GM12878 (cell line): ENCODE measurements around the gene RAET1E. TPM values are rescaled to one million over a fixed set of nuclear protein-coding genes. Genes with fewer than 3 reads are reported as not detected.

Source experiments
- ATAC-seq: fragments of 200-7000 bp; cut with Tn5 transposase; 3 replicates; pipeline ENCODE4 v1.9.1; 2020; ENCODE audit warnings: mild to moderate bottlenecking, moderate library complexity
- BruUV-seq: library from RNA; stranded (reverse); fragments of 400-500 nt; replicated peaks from 2 replicates; lab custom pipeline; 2021; lab: Mats Ljungman, UMichigan
- CTCF ChIA-PET: fragments of 300-600 bp; sonication (Branson Sonifier 250); formaldehyde crosslinking; extraction: SDS; loops from one replicate; lab custom pipeline; 2021; ENCODE audit warnings: inconsistent platforms; lab: Yijun Ruan, JAX
- POLR2A ChIA-PET: fragments of 350-600 bp; formaldehyde crosslinking; extraction: SDS; loops from one replicate; lab custom pipeline; 2021; ENCODE audit warnings: inconsistent platforms; lab: Charles Lee
- RAD21 ChIA-PET: fragments of 300-600 bp; sonication (Branson Sonifier 250); formaldehyde crosslinking; loops from one replicate; lab custom pipeline; 2023; ENCODE audit warnings: antibody characterized with exemption; ENCODE audit not compliant: unreplicated experiment; lab: Charles Lee
- SMC1A ChIA-PET: fragments of 300-600 bp; sonication (Branson Sonifier 250); formaldehyde crosslinking; loops from one replicate; lab custom pipeline; 2023; ENCODE audit not compliant: unreplicated experiment, uncharacterized antibody; lab: Charles Lee
- DNase-seq: peaks from one replicate; pipeline ENCODE4 v3.0.0-alpha.2; 2011; ENCODE audit warnings: low read depth, low spot score
- FAIRE-seq: peaks from 3 replicates; lab custom pipeline; 2011; peaks lifted over from hg19 to GRCh38; lab: Jason Lieb, UNC
- H2AFZ ChIP-seq: 2 replicates; pipeline ENCODE4 v1.6.0; 2011; ENCODE audit warnings: low read depth, low read length, control low read depth; ENCODE audit not compliant: control insufficient read depth
- H3K27ac ChIP-seq: 2 replicates; pipeline ENCODE4 v1.5.1; 2011; ENCODE audit warnings: control low read depth; ENCODE audit not compliant: control insufficient read depth, insufficient read depth
- H3K27me3 ChIP-seq, 2 experiments: replicated peaks in 1 of 2; 2 replicates each; pipeline versions ENCODE4 v1.6.0 to v1.6.1; 2011; ENCODE audit warnings: low read length in 1 of 2; ENCODE audit not compliant: control insufficient read depth in 2 of 2, insufficient read depth in 2 of 2
- H3K36me3 ChIP-seq, 2 experiments: 2 replicates each; pipeline ENCODE4 v1.5.1; 2011; ENCODE audit warnings: low read length in 1 of 2; ENCODE audit not compliant: control insufficient read depth in 2 of 2, insufficient read depth in 2 of 2
- H3K4me1 ChIP-seq: 2 replicates; pipeline ENCODE4 v1.6.1; 2011; ENCODE audit warnings: mild to moderate bottlenecking, low read length, moderate library complexity, mixed read lengths; ENCODE audit not compliant: control insufficient read depth, insufficient read depth
- H3K4me2 ChIP-seq: 2 replicates; pipeline ENCODE4 v1.6.0; 2011; ENCODE audit warnings: control low read depth; ENCODE audit not compliant: control insufficient read depth, insufficient read depth
- H3K4me3 ChIP-seq: fragments of 200-600 bp; sonication (generic); 2 replicates; pipeline ENCODE4 v1.5.1; 2016
- H3K79me2 ChIP-seq: 2 replicates; pipeline ENCODE4 v1.6.0; 2011; ENCODE audit warnings: low read length; ENCODE audit not compliant: control insufficient read depth, insufficient read depth
- H3K9ac ChIP-seq: 2 replicates; pipeline ENCODE4 v1.8.0; 2011; ENCODE audit warnings: low read length, control low read depth, mixed read lengths; ENCODE audit not compliant: control insufficient read depth, insufficient read depth
- H3K9me3 ChIP-seq: replicated peaks from 3 replicates; pipeline ENCODE4 v1.5.1; 2011; ENCODE audit warnings: mild to moderate bottlenecking, low read length; ENCODE audit not compliant: control insufficient read depth, insufficient read depth
- H4K20me1 ChIP-seq: 2 replicates; pipeline ENCODE4 v1.6.0; 2011; ENCODE audit not compliant: control insufficient read depth, insufficient read depth
- GABPA ChIP-seq: IDR thresholded peaks from 2 replicates; pipeline ENCODE4 v1.6.1; 2014; ENCODE audit warnings: antibody characterized with exemption, low read depth, mild to moderate bottlenecking, inconsistent platforms
- GATAD2B ChIP-seq: fragments of 450-650 bp; conservative IDR thresholded peaks from 2 replicates; pipeline ENCODE4 v1.6.1; 2017; ENCODE audit warnings: low read depth, mild to moderate bottlenecking, moderate library complexity
- RAD51 ChIP-seq: fragments of 450-650 bp; IDR thresholded peaks from 2 replicates; pipeline ENCODE4 v1.6.1; 2016; ENCODE audit warnings: moderate library complexity, mild to moderate bottlenecking, inconsistent platforms
- SP1 ChIP-seq: IDR thresholded peaks from one replicate; pipeline ENCODE4 v1.6.1; 2011; ENCODE audit warnings: low read depth, low read length
- SPI1 ChIP-seq: IDR thresholded peaks from 2 replicates; pipeline ENCODE4 v1.6.1; 2011; ENCODE audit warnings: low read depth, mild to moderate bottlenecking, low read length, moderate library complexity, borderline replicate concordance; ENCODE audit not compliant: insufficient read depth
- SREBF1 ChIP-seq: IDR thresholded peaks from 2 replicates; pipeline ENCODE4 v1.6.1; 2012; ENCODE audit warnings: mild to moderate bottlenecking, low read length
- USF1 ChIP-seq: IDR thresholded peaks from 2 replicates; pipeline ENCODE4 v1.6.1; 2011; ENCODE audit warnings: borderline replicate concordance, low read depth, mild to moderate bottlenecking, moderate library complexity, mixed read lengths, low read length; ENCODE audit not compliant: insufficient read depth; ENCODE audit errors: extremely low read length
- ZNF384 ChIP-seq: IDR thresholded peaks from 2 replicates; pipeline ENCODE4 v1.6.1; 2012; ENCODE audit warnings: low read depth, mild to moderate bottlenecking, low read length, improper control_type of control experiment, borderline replicate concordance
- ZNF592 ChIP-seq: fragments of 450-650 bp; IDR thresholded peaks from 2 replicates; pipeline ENCODE4 v1.6.1; 2017; ENCODE audit warnings: mild to moderate bottlenecking, moderate library complexity
- WGBS: methylation state at CpG from one replicate; pipeline ENCODE4 v1.1.6; 2016; ENCODE audit warnings: low lambda C conversion rate; ENCODE audit not compliant: insufficient replicate concordance, insufficient coverage; ENCODE audit errors: missing lambda C conversion rate; 5-methylcytosine and 5-hydroxymethylcytosine counted together
- in situ Hi-C: fragments of 300-500 bp; cut with MboI; formaldehyde crosslinking; loops from 9 replicates; pipeline ENCODE4 v1.14.3; 2018; ENCODE audit warnings: mixed read lengths
- intact Hi-C: fragments of 100-400 bp; cut with micrococcal nuclease; formaldehyde crosslinking; loops from one replicate; pipeline ENCODE4 v1.14.2; 2022; ENCODE audit not compliant: unreplicated experiment
- polyA plus RNA-seq, 11 experiments: library from polyadenylated mRNA; depleted of rRNA in 4 of 11; unstranded in 6 of 11; stranded (reverse) in 5 of 11; fragments of >200 nt; fragmentation: Nextera tagmentation in 4 of 11; fragmentation: Illumina TruSeq in 1 of 11; extraction: Ambion mirVana in 4 of 11; extraction: Trizol in 1 of 11; gene quantifications; 1 replicate in 1 of 11; 2 replicates in 10 of 11; pipeline versions ENCODE4 v1.2.1 to v1.2.3, GENCODE V29; 2011 to 2016; ENCODE audit warnings: inconsistent platforms in 2 of 11, missing spikeins in 2 of 11, low read depth in 1 of 11
- total RNA-seq, 4 experiments: library from RNA; depleted of rRNA in 3 of 4; stranded (reverse); fragments of >200 nt in 3 of 4; fragmentation: Illumina TruSeq in 1 of 4; extraction: Trizol in 1 of 4; gene quantifications; 2 replicates each; pipeline versions ENCODE4 v1.2.1 to v1.2.3, GENCODE V29; 2013 to 2021
- TF ChIP-seq, protein P1 (sequence below): IDR thresholded peaks from 2 replicates; pipeline ENCODE4 v1.6.1; 2012; ENCODE audit warnings: low read depth, low read length, improper control_type of control experiment
- TF ChIP-seq, protein P2 (sequence below): fragments of 450-650 bp; IDR thresholded peaks from 2 replicates; pipeline ENCODE4 v1.6.1; 2016; ENCODE audit warnings: mild to moderate bottlenecking, moderate library complexity, borderline replicate concordance

RAET1E gene
- total and polyA plus RNA-seq, 10 of the 15 experiments (the other 5 are each of a cell fraction or from before 2014, with no cell fraction given): not detected

GRCh38 chr6:149895048-149895590, 2.8 kb downstream of the RAET1E start:
- H3K4me3 ChIP-seq: no peak overlapping the region
- H2AFZ ChIP-seq: no peak overlapping the region
- no peaks in the 10 kb centered on the region for H3K79me2 ChIP-seq
- H3K4me2 ChIP-seq: no peak overlapping the region
- no peak overlapping the region for H3K27ac ChIP-seq
- 23% methylated on average over 7 of the region's 7 CpGs for WGBS
- SMC1A ChIA-PET: interaction anchor here (0.6 kb wide), 1 partner anchor 1024 kb away, joined by 4 read pairs; no protein-coding TSS in a partner anchor
- no peak for ATAC-seq
- in situ Hi-C loops: no loop called here
- no TSS peak for BruUV-seq
- intact Hi-C loops: no loop called here
- no peaks in the 10 kb centered on the region for H3K4me1 ChIP-seq
- no peak for DNase-seq
- RAD21 ChIA-PET: no interaction called here
- H3K9me3 ChIP-seq: no peaks in the 10 kb centered on the region
- peaks cover 0 to 2% of the 10 kb centered on the region in 2 experiments; a peak in 2 of 4 replicates for H3K27me3 ChIP-seq
- POLR2A ChIA-PET: no interaction called here
- no peak overlapping the region for H3K9ac ChIP-seq
- no peak for FAIRE-seq
- H4K20me1 ChIP-seq: no peaks in the 10 kb centered on the region
- CTCF ChIA-PET: no interaction called here
- H3K36me3 ChIP-seq: no peaks in the 10 kb centered on the region
- TF ChIP-seq SREBF1: no peak
- no peak for TF ChIP-seq ZNF592
- no peak for TF ChIP-seq ZNF384
- TF ChIP-seq GATAD2B: no peak
- no peak for TF ChIP-seq RAD51
- no peak for TF ChIP-seq USF1
- TF ChIP-seq, protein P1, sequence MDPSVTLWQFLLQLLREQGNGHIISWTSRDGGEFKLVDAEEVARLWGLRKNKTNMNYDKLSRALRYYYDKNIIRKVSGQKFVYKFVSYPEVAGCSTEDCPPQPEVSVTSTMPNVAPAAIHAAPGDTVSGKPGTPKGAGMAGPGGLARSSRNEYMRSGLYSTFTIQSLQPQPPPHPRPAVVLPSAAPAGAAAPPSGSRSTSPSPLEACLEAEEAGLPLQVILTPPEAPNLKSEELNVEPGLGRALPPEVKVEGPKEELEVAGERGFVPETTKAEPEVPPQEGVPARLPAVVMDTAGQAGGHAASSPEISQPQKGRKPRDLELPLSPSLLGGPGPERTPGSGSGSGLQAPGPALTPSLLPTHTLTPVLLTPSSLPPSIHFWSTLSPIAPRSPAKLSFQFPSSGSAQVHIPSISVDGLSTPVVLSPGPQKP: no peak
- TF ChIP-seq GABPA: no peak
- TF ChIP-seq SPI1: no peak
- no peak for TF ChIP-seq SP1
- TF ChIP-seq, protein P2, sequence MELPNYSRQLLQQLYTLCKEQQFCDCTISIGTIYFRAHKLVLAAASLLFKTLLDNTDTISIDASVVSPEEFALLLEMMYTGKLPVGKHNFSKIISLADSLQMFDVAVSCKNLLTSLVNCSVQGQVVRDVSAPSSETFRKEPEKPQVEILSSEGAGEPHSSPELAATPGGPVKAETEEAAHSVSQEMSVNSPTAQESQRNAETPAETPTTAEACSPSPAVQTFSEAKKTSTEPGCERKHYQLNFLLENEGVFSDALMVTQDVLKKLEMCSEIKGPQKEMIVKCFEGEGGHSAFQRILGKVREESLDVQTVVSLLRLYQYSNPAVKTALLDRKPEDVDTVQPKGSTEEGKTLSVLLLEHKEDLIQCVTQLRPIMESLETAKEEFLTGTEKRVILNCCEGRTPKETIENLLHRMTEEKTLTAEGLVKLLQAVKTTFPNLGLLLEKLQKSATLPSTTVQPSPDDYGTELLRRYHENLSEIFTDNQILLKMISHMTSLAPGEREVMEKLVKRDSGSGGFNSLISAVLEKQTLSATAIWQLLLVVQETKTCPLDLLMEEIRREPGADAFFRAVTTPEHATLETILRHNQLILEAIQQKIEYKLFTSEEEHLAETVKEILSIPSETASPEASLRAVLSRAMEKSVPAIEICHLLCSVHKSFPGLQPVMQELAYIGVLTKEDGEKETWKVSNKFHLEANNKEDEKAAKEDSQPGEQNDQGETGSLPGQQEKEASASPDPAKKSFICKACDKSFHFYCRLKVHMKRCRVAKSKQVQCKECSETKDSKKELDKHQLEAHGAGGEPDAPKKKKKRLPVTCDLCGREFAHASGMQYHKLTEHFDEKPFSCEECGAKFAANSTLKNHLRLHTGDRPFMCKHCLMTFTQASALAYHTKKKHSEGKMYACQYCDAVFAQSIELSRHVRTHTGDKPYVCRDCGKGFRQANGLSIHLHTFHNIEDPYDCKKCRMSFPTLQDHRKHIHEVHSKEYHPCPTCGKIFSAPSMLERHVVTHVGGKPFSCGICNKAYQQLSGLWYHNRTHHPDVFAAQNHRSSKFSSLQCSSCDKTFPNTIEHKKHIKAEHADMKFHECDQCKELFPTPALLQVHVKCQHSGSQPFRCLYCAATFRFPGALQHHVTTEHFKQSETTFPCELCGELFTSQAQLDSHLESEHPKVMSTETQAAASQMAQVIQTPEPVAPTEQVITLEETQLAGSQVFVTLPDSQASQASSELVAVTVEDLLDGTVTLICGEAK: no peak
